KG1 (cell line): Measurements from ENCODE around the gene CENPP.

Experiments
- DNase-seq: peaks from one replicate; lab custom pipeline; 2025; lab: John Stamatoyannopoulos, UW

Gene CENPP

GRCh38 chr9:92425474-92425873 lies 99.7 kb downstream of the CENPP start:
- no peak for DNase-seq

- DNase-seq, result no peak
Measured at GRCh38 chr9:92426501-92427145, 100.9 kb downstream of the CENPP start.

- no peak for DNase-seq
Measured at GRCh38 chr9:92429836-92430235, 104.1 kb downstream of the CENPP start.

GRCh38 chr9:92432350-92432749 lies 106.6 kb downstream of the CENPP start:
- DNase-seq, result no peak

- no peak for DNase-seq
Measured at GRCh38 chr9:92432972-92433548, 107.3 kb downstream of the CENPP start.

GRCh38 chr9:92435263-92435662 lies 109.5 kb downstream of the CENPP start:
- DNase-seq, result no peak

- no peak for DNase-seq
Measured at GRCh38 chr9:92438900-92439526, 113.3 kb downstream of the CENPP start.

- no peak for DNase-seq
Measured at GRCh38 chr9:92439921-92440750, 114.4 kb downstream of the CENPP start.

GRCh38 chr9:92440751-92441046 lies 114.9 kb downstream of the CENPP start:
- DNase-seq, result no peak

GRCh38 chr9:92444841-92445240 lies 119.1 kb downstream of the CENPP start:
- no peak for DNase-seq

- no peak for DNase-seq
Measured at GRCh38 chr9:92446536-92446935, 120.8 kb downstream of the CENPP start.

GRCh38 chr9:92455217-92455616 lies 129.5 kb downstream of the CENPP start:
- no peak for DNase-seq

GRCh38 chr9:92457576-92457975 lies 131.8 kb downstream of the CENPP start:
- DNase-seq, result no peak

GRCh38 chr9:92463387-92463786 lies 137.6 kb downstream of the CENPP start:
- no peak for DNase-seq

GRCh38 chr9:92463984-92464383 lies 138.2 kb downstream of the CENPP start:
- DNase-seq, result no peak

- DNase-seq, result no peak
Measured at GRCh38 chr9:92467041-92467440, 141.3 kb downstream of the CENPP start.

GRCh38 chr9:92467511-92467910 lies 141.8 kb downstream of the CENPP start:
- DNase-seq, result no peak

GRCh38 chr9:92468206-92468605 lies 142.5 kb downstream of the CENPP start:
- DNase-seq, result no peak

- no peak for DNase-seq
Measured at GRCh38 chr9:92474587-92474986, 148.8 kb downstream of the CENPP start.

- no peak for DNase-seq
Measured at GRCh38 chr9:92476962-92477361, 151.2 kb downstream of the CENPP start.

- no peak for DNase-seq
Measured at GRCh38 chr9:92478783-92479182, 153.0 kb downstream of the CENPP start.

- no peak for DNase-seq
Measured at GRCh38 chr9:92479346-92479745, 153.6 kb downstream of the CENPP start.

GRCh38 chr9:92480291-92480771 lies 154.6 kb downstream of the CENPP start:
- no peak for DNase-seq
